ENCODE results near the gene DFFB. TPM values are rescaled to one million over a fixed set of nuclear protein-coding genes. Genes with fewer than 3 reads are reported as not detected.

Gene DFFB
- total and polyA plus RNA-seq, 2 donors (not counting 3 experiments of a cell fraction or from before 2014, with no cell fraction given), result 11.7 to 11.8 TPM

GRCh38 chr1:3911981-3912808 is 54.9 kb downstream of the DFFB start:
- Histone ChIP-seq H3K9ac (replicated peaks; ENCODE audit: extremely low read depth, insufficient read depth, low read length) (no peak overlapping the region), H3K4me1 (ENCODE audit: control insufficient read depth, extremely low read depth, insufficient read depth, low read length) (no peaks in the 10 kb centered on the region), H3K27ac (ENCODE audit: insufficient read depth, low read depth, low read length) (no peak overlapping the region), H3K36me3 (ENCODE audit: control insufficient read depth in 2 of 2, extremely low read depth in 1 of 2, insufficient read depth in 2 of 2, low read length in 2 of 2) (no peaks in the 10 kb centered on the region), H3K4me2 (ENCODE audit: insufficient read depth, low read length) (no peak overlapping the region), H3K9me3 (replicated peaks; ENCODE audit: control insufficient read depth, insufficient read depth, low read length) (no peaks in the 10 kb centered on the region), H3K4me3 (replicated peaks in 1 of 3; ENCODE audit: insufficient read depth in 1 of 3, low read depth in 1 of 3, low read length in 3 of 3) (no peak overlapping the region), H3K79me2 (ENCODE audit: control insufficient read depth, insufficient read depth, low read length) (no peaks in the 10 kb centered on the region), H3K27me3 (ENCODE audit: control insufficient read depth in 2 of 2, insufficient read depth in 2 of 2, low read length in 2 of 2) (peaks cover 0 to 1% of the 10 kb centered on the region in 2 experiments), H2AFZ (ENCODE audit: low read depth, low read length) (no peak overlapping the region), H3K9me1 (replicated peaks; ENCODE audit: control insufficient read depth, extremely low read depth, insufficient read depth, low read length) (no peaks in the 10 kb centered on the region), H4K20me1 (replicated peaks; ENCODE audit: control insufficient read depth, extremely low read depth, insufficient read depth, low read length) (no peaks in the 10 kb centered on the region)
- FAIRE-seq (no peak), DNase-seq (ENCODE audit: low read depth, low spot score) (no peak)
- no peak for TF ChIP-seq GATA2 (IDR thresholded peaks at IDR 0.05; ENCODE audit: insufficient read depth, insufficient read length, low read depth, low read length)
- no peak for TF ChIP-seq POLR2AphosphoS5 (IDR thresholded peaks at IDR 0.05; ENCODE audit: insufficient read depth, low read depth, low read length)
- no peak for TF ChIP-seq MYC (IDR thresholded peaks at IDR 0.05; ENCODE audit: low read depth, low read length)
- no peak for TF ChIP-seq FOS (IDR thresholded peaks at IDR 0.05; ENCODE audit: borderline replicate concordance, insufficient read depth, low read length)
- no peak for TF ChIP-seq CTCF (IDR thresholded peaks at IDR 0.05; ENCODE audit: extremely low read depth in 1 of 2, insufficient read depth in 1 of 2, low read depth in 1 of 2, low read length in 2 of 2)
- no peak for TF ChIP-seq POLR2A (IDR thresholded peaks at IDR 0.05; ENCODE audit: low read depth, low read length)
- no peak for TF ChIP-seq MAX (IDR thresholded peaks at IDR 0.05; ENCODE audit: insufficient read depth, insufficient read length)
- no peak for TF ChIP-seq JUN (IDR thresholded peaks at IDR 0.05; ENCODE audit: borderline replicate concordance, insufficient read depth, insufficient read length, low read depth)
- TF ChIP-seq EZH2 (IDR thresholded peaks at IDR 0.05; ENCODE audit: borderline replicate concordance, low read depth, low read length, severe bottlenecking), result no peak
- BruUV-seq (replicated peaks), result no TSS peak
- dilution Hi-C loops (cut with MboI; ENCODE audit: extremely low pct_ligation_motif_present, low sequenced_read_pairs), result no loop called here
- ChIA-PET CTCF (no interaction called here), POLR2A (no interaction called here)
- intact Hi-C loops (cut with micrococcal nuclease), result no loop called here
